K562 (cell line): ENCODE measurements around the gene DMAC2. TPM values are rescaled to one million over a fixed set of nuclear protein-coding genes. Genes with fewer than 3 reads are reported as not detected.

Experiments
- CBX3 ChIP-seq, 2 experiments: IDR thresholded peaks; 1 replicate in 1 of 2; 2 replicates in 1 of 2; pipeline ENCODE4 v1.6.1; 2012; ENCODE audit warnings: inconsistent platforms in 2 of 2, low read length in 2 of 2, borderline replicate concordance in 1 of 2, control low read depth in 1 of 2
- E2F4 ChIP-seq: sonication (generic); formaldehyde crosslinking; IDR thresholded peaks from 2 replicates; pipeline ENCODE4 v1.8.0; 2022; ENCODE audit warnings: mild to moderate bottlenecking, low read depth, missing genetic modification reagents
- ELF1 ChIP-seq: fragments of 200-800 bp; sonication (Bioruptor generic); IDR thresholded peaks from 2 replicates; pipeline ENCODE4 v1.6.1; 2016; ENCODE audit warnings: missing genetic modification characterization, missing compliant biosample characterization
- HBP1 ChIP-seq: fragments of 450-650 bp; formaldehyde crosslinking; IDR thresholded peaks from 2 replicates; pipeline ENCODE4 v1.4.0; 2022; ENCODE audit warnings: missing genetic modification characterization
- KLF6 ChIP-seq: fragments of 250-450 bp; sonication (Bioruptor Pico); IDR thresholded peaks from 2 replicates; pipeline ENCODE4 v1.4.0; 2020; ENCODE audit warnings: mild to moderate bottlenecking, moderate library complexity, borderline replicate concordance
- PHF8 ChIP-seq: fragments of 200-600 bp; sonication (generic); IDR thresholded peaks from 2 replicates; pipeline ENCODE4 v1.6.1; 2012; ENCODE audit warnings: mixed run types, mild to moderate bottlenecking, inconsistent platforms, low read length, moderate library complexity, borderline replicate concordance
- ZNF197 ChIP-seq: fragments of 200-800 bp; sonication (Bioruptor generic); IDR thresholded peaks from 2 replicates; pipeline ENCODE4 v1.6.1; 2016; ENCODE audit warnings: low read depth, missing genetic modification characterization, missing compliant biosample characterization
- polyA plus RNA-seq, 8 experiments: library from polyadenylated mRNA; depleted of rRNA in 4 of 8; stranded (reverse) in 5 of 8; unstranded in 3 of 8; fragments of >200 nt; fragmentation: Nextera tagmentation in 2 of 8; fragmentation: Illumina TruSeq in 1 of 8; extraction: Ambion mirVana in 2 of 8; extraction: Trizol in 1 of 8; gene quantifications; 2 replicates each; pipeline versions ENCODE4 v1.2.1 to v1.2.3, GENCODE V29; 2011 to 2014; ENCODE audit warnings: inconsistent platforms in 1 of 8, missing spikeins in 1 of 8
- total RNA-seq, 7 experiments: library from RNA; depleted of rRNA in 6 of 7; stranded (reverse); fragments of >200 nt in 6 of 7; fragmentation: Illumina TruSeq in 2 of 7; extraction: Trizol in 2 of 7; gene quantifications; 2 replicates each; pipeline versions ENCODE4 v1.2.1 to v1.2.3, GENCODE V29; 2011 to 2021; ENCODE audit warnings: low replicate concordance in 1 of 7

Gene DMAC2
- total and polyA plus RNA-seq, 9 of the 15 experiments (the other 6 are each of a cell fraction or from before 2014, with no cell fraction given): 12.9 to 61.2 (median 43.1) TPM

DNA sequence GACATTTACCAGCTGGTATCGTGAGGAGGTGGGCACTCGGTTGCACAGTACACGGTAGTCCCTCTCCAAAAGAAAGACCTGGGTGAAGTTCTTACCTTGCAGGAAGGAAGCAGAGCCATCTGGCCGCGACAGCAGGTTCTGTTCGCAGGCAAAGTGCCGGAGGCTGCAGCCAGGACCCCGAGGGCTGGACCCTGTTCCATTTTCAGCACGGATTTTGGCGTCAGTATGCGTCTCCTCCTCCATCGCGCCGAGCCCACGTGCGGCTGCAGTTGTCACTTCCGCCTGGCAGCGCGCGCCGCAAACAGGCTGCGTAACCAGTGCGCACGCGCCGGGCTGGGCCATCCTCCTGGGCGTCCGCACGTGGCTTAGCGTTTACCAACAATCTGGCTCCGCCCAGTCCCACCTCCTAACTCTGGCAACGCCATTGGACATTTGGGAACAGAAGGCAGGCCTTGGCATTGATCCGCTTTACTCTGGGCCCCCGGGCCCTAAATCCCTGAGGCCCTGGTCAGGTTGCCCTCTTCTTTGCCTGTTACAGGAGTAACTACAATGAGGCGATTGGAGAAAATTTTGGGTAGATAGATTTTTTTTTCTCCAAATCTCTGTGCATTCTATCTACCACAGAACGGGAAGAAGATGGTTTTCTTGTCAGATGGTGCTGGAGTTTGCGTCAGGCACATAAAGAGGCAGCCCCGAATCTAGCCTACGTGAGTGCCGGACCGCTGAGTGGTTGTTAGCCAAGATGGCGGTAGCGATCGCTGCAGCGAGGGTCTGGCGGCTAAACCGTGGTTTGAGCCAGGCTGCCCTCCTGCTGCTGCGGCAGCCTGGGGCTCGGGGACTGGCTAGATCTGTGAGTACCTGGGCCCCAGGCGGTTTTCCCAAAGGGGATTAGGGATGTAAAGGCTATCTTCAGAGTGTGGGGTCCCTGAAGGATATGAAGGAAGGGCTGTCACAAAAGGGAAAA lies 42.3 kb downstream of the DMAC2 start, which contains the start of the genes BCKDHA and EXOSC5 (continued):
- 0 out of 2 replicates have a peak, but pooled peaks have one; percentile 29 for TF ChIP-seq E2F4 (CRISPR knock-in tag)
- no peak for TF ChIP-seq CBX3 (IDR thresholded peaks at IDR 0.05; ENCODE audit: borderline replicate concordance in 1 of 2, low read length in 2 of 2)
- no peak for TF ChIP-seq ZNF197
- TF ChIP-seq PHF8: peak; percentile 86
- no peak for TF ChIP-seq HBP1
- peak; percentile 79 for TF ChIP-seq ELF1 (tag)
- no peak for TF ChIP-seq KLF6 (CRISPR knock-in tag)
